DMS153 (cell line): ENCODE measurements around the gene CAVIN1.
"Not testable (repeated sequence)": the region's sequence is repeated elsewhere in the genome, so short reads cannot be mapped to it uniquely, and the experiment has no call there.

ENCODE experiments used
- DNase-seq: peaks from one replicate; lab custom pipeline; 2025; lab: John Stamatoyannopoulos, UW

Gene CAVIN1

GRCh38 chr17:42378359-42378958, 44.6 kb downstream of the CAVIN1 start:
- DNase-seq, result no peak

GRCh38 chr17:42373896-42374295, 49.2 kb downstream of the CAVIN1 start:
- DNase-seq, result no peak

GRCh38 chr17:42372142-42372541, 50.9 kb downstream of the CAVIN1 start:
- DNase-seq, result no peak

- DNase-seq, result not testable (repeated sequence)
Measured at GRCh38 chr17:42368797-42369561, 54.1 kb downstream of the CAVIN1 start.

GRCh38 chr17:42368310-42368709, 54.7 kb downstream of the CAVIN1 start:
- DNase-seq, result not testable (repeated sequence)

- DNase-seq, result not testable (repeated sequence)
Measured at GRCh38 chr17:42366176-42367023, 56.7 kb downstream of the CAVIN1 start.

GRCh38 chr17:42365136-42365535, 57.9 kb downstream of the CAVIN1 start:
- DNase-seq, result no peak

GRCh38 chr17:42363767-42364585, 59.1 kb downstream of the CAVIN1 start:
- no peak for DNase-seq

- no peak for DNase-seq
Measured at GRCh38 chr17:42363231-42363630, 59.8 kb downstream of the CAVIN1 start.

- no peak for DNase-seq
Measured at GRCh38 chr17:42362245-42362961, 60.7 kb downstream of the CAVIN1 start.

- no peak for DNase-seq
Measured at GRCh38 chr17:42361781-42362186, 61.3 kb downstream of the CAVIN1 start.

GRCh38 chr17:42360388-42360787, 62.7 kb downstream of the CAVIN1 start:
- not testable (repeated sequence) for DNase-seq

- no peak for DNase-seq
Measured at GRCh38 chr17:42359133-42359532, 63.9 kb downstream of the CAVIN1 start.

GRCh38 chr17:42358434-42358833, 64.6 kb downstream of the CAVIN1 start:
- DNase-seq, result no peak

GRCh38 chr17:42354956-42355843, 67.9 kb downstream of the CAVIN1 start:
- no peak for DNase-seq
